Measurements from ENCODE around the gene CLSTN3. TPM values are rescaled to one million over a fixed set of nuclear protein-coding genes. Genes with fewer than 3 reads are reported as not detected.
"Not testable (repeated sequence)": the region's sequence is repeated elsewhere in the genome, so short reads cannot be mapped to it uniquely, and the experiment has no call there.

CLSTN3 gene
- total and polyA plus RNA-seq, 10 of the 15 experiments (the other 5 are each of a cell fraction or from before 2014, with no cell fraction given), result 0.09 to 35.9 (median 11.3) TPM

DNA sequence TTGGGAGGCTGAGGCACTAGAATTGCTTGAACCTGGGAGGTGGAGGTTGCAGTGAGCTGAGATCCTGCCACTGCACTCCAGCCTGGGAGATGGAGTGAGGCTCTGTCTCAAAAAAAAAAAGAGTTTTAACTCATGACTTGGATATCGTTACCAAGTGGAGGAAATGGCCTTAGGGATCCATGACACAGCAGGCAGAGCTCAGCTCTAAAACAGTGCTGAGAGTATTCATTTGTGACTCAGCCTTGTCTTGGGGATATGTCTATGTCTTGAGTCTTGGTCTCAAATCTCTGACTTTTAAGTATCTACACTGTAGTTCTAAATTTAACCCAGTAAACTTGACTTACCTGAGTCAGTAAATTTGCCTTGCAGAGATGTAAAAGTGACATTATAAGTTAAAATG, 50.5 kb downstream of the CLSTN3 start (continued):
- TF ChIP-seq PBX3 (IDR thresholded peaks at IDR 0.05; ENCODE audit: insufficient replicate concordance, low read depth, low read length), result no peak
- no peak for TF ChIP-seq E2F4 (IDR thresholded peaks at IDR 0.05; ENCODE audit: low read depth, low read length)

- RAD21 ChIA-PET (ENCODE audit: unreplicated experiment); in situ Hi-C loops (cut with MboI); H3K27ac ChIP-seq (ENCODE audit: control insufficient read depth, insufficient read depth); H3K4me1 ChIP-seq (ENCODE audit: control insufficient read depth, insufficient read depth, low read length); H3K79me2 ChIP-seq (ENCODE audit: control insufficient read depth, insufficient read depth, low read length); H3K9ac ChIP-seq (ENCODE audit: control insufficient read depth, insufficient read depth, low read length); intact Hi-C loops (cut with micrococcal nuclease; ENCODE audit: unreplicated experiment); H3K36me3 ChIP-seq (ENCODE audit: control insufficient read depth in 2 of 2, insufficient read depth in 2 of 2, low read length in 1 of 2); BruUV-seq (replicated peaks); DNase-seq (ENCODE audit: low read depth, low spot score); H3K27me3 ChIP-seq (replicated peaks in 1 of 2; ENCODE audit: control insufficient read depth in 2 of 2, insufficient read depth in 2 of 2, low read length in 1 of 2); H3K4me2 ChIP-seq (ENCODE audit: control insufficient read depth, insufficient read depth); FAIRE-seq; H4K20me1 ChIP-seq (ENCODE audit: control insufficient read depth, insufficient read depth); H3K9me3 ChIP-seq (replicated peaks; ENCODE audit: control insufficient read depth, insufficient read depth, low read length); H3K4me3 ChIP-seq; ATAC-seq; H2AFZ ChIP-seq (ENCODE audit: control insufficient read depth, low read depth, low read length): not testable (repeated sequence)
- ChIA-PET POLR2A (interaction anchor here (0.5 kb wide), 1 partner anchor 513 kb away, joined by 6 read pairs; no protein-coding TSS in a partner anchor), CTCF (interaction anchor here (0.6 to 0.8 kb wide), 2 partner anchors 41 to 44 kb away, joined by 3 read pairs; no protein-coding TSS in a partner anchor), SMC1A (ENCODE audit: uncharacterized antibody, unreplicated experiment) (interaction anchor here (0.6 kb wide), 1 partner anchor 44 kb away, joined by 3 read pairs; no protein-coding TSS in a partner anchor)
- 47% methylated on average over 2 of the region's 2 CpGs for WGBS (ENCODE audit: insufficient coverage, insufficient replicate concordance, low lambda C conversion rate, missing lambda C conversion rate)
Measured at GRCh38 chr12:7186058-7186457, 55.9 kb downstream of the CLSTN3 start.
